ENCODE results near the gene CCN2.
"Not testable (repeated sequence)": the region's sequence is repeated elsewhere in the genome, so short reads cannot be mapped to it uniquely, and the experiment has no call there.

CCN2 gene

DNA sequence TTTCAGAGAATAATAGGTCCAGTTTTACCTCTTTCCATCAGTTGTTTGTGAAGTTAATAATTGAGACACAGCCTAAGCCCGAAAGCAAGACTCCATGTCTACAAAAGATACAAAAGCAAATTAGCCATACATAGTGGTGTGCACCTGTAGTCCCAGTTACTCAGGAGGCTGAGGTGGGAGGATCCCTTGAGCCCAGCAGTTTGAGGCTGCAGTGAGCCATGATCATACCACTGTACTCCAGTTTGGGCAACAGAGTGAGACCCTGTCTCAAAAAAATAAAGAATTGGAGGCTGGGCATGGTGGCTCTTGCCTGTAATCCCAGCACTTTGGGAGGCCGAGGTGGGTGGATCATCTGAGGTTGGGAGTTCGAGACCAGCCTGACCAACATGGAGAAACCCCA is 42.4 kb downstream of the CCN2 start:
- not testable (repeated sequence) for DNase-seq

DNA sequence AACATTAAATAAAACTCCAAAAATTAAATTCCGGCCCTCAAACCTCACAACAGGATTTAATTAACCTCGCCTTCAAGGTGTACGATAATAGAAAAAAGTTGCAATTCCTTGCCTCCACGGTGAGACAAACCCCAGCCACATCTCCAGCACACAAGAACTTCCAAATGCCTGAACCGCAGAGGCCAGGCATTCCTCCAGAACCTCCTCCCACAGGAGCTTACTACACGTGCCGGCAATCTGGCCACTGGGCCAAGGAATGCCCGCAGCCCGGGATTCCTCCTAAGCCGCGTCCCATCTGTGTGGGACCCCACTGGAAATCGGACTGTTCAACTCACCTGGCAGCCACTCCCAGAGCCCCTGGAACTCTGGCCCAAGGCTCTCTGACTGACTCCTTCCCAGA is 47.4 kb downstream of the CCN2 start:
- not testable (repeated sequence) for DNase-seq

DNA sequence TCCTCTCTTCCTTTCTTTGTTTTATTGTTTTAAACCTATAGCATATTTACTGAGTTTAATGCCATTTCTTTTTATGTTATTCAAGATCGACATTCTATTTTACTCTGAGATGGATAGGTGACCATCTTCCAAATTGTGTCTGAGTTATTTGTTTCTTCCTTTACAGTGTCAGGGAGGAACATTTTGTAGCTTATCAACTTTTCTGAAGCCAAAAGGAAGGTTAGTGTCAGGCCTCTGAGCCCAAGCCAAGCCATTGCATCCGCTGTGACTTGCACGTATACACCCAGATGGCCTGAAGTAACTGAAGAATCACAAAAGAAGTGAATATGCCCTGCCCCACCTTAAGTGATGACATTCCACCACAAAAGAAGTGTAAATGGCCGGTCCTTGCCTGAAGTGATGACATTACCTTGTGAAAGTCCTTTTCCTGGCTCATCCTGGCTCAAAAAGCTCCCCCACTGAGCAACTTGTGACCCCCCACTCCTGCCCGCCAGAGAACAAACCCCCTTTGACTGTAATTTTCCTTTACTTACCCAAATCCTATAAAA is 49.8 kb downstream of the CCN2 start:
- not testable (repeated sequence) for DNase-seq

DNA sequence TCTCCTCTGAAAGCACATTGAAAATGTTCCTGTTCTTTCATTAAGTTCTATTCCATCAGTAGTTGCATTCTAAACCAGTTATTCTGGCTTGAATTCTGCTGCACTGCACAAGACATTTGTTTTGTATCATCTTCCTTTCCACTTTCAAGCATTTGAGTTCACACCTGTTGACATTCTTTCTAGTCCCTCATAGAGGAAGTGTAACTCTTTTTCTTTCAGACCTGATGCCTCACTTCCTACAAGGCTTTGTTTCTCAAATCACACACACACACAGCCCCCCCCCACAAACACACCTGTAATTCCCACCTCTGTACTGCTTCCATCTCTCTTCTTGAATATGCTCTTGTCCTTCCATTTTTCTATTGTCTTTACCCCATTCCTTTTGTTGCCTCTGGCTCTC is 50.9 kb downstream of the CCN2 start:
- DNase-seq: peak; percentile 55

DNA sequence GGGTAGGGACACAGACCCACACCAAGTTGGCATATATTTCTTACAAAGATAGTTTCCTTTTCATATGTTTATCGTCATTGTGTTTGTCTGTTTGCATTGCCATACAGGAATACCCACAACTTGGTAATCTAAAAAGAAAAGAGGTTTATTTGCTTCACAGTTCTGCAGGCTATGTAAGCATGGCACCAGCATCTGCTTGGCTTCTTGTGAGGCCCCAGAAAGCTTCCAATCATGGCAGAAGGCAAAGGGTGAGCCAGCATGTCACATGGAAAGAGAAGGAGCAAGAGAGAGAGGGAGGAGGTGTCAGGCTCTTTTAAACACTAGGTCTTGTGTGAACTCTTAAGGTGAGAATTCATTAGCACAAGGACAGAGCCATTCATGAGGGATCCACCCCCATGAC is 52.5 kb downstream of the CCN2 start:
- no peak for DNase-seq

All from DMS53 (cell line).